ENCODE data around the gene MBD4.
"Not testable (repeated sequence)": the region's sequence is repeated elsewhere in the genome, so short reads cannot be mapped to it uniquely, and the experiment has no call there.

The MBD4 gene

DNA sequence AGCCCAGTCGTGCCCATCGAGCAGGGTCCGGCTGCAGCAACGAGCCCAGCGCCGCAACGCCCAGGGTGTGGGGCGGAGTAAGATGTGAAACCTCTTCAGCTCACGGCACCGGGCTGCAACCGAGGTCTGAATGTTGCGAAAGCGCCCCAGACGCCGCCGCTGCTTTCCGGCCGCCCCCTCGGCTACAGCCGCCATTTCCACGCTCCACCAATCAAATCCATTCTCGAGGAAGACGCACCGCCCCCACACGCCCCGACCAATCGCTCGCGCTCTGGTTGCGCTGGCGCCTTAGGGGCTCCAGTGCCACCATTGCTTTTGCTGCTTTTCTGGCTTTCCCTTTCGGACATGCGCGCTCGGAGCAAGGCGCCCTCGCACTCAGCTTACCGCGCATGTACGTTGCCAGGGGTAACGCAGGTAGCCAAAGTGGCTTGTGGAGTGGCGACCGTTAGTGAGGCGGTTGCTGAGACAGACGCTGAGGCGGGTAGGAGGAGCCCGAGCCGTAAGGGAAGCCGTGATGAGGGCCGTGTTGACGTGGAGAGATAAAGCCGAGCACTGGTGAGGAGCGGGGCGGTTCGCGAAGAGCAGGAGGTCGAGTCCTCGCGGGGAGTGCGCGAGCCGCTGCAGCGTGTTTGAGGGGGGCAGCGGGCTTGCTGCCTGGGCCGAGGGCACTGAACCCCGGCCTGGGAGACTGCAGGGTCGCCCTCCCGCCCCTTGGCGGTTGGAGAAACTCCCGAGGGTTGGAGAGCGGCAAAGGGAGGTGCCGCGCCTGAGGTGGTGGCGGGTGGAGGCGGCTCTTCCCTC is at the start of gene MBD4, which contains the start of gene IFT122:
Gene MBD4, minus strand, starts transcription at position 132 of the 801 bp plus-strand sequence. Its CDS starts 115 bp downstream, at position 17.
Gene IFT122, plus strand, starts transcription at position 408 of the 801 bp plus-strand sequence. Its CDS starts 107 bp downstream, at position 515.
- DNase-seq (ENCODE audit: low read depth in 2 of 2), result peak; percentile 98 to 99

DNA sequence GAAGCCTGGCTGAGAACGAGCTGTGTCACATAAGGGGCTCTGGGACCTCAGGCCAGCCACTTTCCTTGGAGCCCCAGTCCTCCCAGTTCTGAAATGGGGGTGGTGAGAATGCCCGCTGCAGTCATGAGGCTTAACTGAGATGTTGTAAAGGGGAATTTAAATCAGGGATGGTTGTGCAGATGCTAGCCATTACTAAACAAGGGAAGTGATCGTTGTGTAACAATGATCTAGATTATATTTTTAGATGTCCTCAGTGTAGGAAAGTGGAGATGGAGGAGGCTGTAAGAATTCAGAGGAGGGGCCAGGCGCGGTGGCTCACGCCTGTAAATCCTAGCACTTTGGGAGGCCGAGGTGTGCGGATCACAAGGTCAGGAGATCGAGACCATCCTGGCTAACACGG is 49.5 kb upstream of the MBD4 start:
- DNase-seq (ENCODE audit: low read depth in 2 of 2), result not testable (repeated sequence)

DNA sequence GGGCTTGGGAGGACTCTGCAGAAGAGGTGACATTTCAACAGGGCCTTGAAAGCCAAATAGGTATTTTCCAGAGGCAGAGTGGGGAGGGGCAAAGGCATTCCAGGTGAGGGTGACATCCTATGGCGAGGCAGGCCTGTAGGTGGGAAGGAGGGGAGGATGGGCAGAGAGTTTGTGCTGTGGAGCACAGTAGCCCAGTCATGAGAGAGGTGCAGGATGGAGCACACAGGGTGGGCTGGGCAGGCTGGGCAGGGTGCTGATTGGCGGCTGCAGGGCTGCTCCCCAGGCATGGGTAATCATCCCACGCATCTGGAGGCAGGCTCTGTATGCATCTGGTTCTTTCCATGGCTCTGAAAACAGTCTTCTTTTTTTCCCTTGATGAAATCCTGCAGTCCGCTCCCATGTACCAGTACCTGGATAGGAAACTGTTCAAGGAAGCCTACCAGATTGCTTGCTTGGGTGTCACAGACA is 48.2 kb upstream of the MBD4 start:
- DNase-seq (ENCODE audit: low read depth in 2 of 2), result not testable (repeated sequence)

DNA sequence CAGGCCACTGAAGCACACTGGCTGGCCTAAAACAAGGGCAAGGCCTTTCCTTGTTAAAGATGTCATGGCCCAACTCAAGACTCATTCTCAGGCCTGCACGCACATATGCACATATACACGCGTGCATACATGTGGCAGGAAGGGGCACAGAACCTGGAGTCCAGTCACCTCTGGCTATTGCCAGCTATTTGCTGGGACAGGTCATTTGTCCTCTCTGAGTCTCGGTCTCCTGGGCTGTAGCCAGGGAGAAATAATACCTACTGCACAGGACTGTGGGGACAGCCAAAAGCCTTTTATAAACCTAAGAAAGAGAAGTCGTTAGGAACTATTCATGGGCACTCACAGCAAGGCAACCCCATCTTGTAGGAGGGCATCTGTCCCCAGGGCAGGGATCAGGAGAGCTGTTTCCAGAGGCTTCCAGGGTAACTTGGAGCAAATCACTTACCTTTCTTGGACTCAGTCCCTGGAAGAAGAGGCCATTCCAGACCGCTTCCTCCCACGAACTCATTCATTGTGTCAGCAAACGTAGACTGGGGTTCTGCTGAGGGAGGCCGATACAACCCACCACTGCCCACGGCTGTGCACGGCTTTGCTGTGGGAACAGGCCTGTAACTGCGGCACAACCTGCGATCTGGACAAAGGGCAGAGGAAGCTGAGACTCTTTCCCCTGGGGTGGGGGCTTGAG is 47.6 kb upstream of the MBD4 start:
- DNase-seq (ENCODE audit: low read depth in 2 of 2), result no peak

DNA sequence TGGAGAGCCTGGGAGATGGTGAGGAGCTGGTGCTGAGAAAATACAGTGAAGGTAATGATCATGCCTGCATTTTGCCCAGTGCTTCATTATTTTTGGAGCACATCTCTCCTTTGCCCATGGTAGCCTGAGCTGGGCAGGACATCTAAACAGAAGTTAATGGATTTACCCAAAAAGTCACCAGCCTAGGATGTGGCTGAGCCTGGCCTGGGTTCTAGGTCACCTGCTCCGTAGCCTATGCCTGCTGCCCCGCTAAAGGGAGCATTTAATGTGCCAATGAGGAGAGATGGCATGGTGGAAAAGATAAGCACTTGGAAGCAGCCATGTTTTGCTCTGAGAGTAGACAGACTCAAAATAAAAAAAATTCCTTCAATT is 46.9 kb upstream of the MBD4 start:
- DNase-seq (ENCODE audit: low read depth in 2 of 2), result no peak

DNA sequence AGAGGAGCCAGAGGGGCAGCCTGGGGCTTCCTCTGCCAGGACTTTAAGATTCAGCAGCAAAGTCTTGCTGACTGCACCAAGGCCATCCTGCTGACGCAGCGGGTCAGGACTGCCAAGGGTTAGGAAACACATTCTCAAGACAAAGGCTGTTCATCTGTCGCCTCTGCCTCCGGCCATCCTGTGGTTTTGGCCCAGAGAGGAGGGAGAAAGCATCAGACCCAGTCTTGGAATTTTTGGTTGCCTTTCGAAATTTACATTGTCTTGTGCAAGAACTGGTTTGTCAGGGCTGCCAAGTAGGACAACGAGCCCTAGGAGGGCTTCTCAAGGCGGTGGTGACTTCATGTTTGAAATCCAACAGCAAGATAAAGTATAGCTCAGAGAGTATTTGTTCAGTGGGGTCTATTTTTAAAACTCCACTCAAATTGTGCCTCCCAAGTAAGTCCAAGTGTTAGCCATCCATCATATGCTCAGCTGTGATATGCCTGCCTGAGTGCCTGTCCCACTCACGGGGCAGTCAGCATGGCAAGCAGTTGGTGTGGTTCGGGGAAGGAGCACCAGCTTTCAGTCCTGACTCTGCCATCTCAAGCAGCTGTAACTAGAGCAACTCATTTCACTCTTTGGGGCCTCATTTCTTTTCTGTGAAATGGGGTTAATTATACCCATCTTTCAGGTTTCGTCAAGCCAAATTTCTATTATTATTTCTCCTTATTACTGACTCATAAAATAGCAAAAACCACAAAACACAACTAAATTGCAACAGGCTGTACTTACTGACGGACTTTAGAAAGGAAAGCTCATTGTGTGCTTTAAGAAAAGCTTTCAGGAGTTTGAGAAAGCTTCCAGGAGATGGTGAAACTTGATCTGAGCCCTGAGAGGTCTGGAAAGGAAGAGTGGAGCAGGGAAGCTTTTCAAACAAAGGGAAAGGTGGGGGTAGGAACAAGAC is 46.2 kb upstream of the MBD4 start:
- DNase-seq (ENCODE audit: low read depth in 2 of 2), result peak; percentile 61 to 65

DNA sequence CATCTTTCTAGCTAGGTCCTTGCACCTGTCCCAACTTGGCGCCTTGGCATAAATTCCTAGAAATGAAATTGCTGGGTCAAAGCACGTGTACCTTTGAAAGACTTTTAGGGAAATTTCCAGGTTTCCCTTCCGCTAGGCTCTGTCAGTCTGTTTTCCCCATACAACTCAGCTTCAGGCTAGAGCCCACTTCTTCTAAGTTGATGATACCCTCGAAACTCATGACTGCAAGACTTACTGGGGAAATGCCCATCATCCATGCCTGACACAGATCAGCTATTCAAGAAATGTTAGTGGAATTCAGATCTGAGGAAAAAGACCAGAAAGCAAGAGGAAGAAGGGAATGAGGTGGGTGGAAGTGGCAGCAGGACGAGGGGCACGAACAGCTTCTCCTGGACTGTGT is 45.4 kb upstream of the MBD4 start:
- not testable (repeated sequence) for DNase-seq (ENCODE audit: low read depth in 2 of 2)

DNA sequence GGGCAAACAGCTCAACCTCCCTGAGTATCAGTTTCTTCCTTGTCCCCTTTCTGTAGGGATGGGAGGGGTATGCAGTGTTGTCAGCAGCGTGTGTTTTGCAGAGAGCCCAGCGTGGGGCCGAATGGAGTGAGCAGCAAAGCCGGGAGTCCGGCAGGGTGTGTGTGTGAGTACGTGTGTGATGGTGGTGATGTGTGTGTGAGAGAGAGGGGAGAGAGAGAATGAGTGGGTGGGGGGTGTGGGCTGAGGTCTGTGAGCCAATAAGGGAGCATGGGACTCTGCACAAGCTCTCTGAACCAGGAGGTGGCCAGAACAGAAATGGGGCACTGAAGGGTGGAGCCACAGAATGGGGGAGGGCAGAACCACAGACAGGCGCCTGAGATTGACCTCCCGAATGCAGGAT is 44.1 kb upstream of the MBD4 start:
- DNase-seq (ENCODE audit: low read depth in 2 of 2), result no peak

DNA sequence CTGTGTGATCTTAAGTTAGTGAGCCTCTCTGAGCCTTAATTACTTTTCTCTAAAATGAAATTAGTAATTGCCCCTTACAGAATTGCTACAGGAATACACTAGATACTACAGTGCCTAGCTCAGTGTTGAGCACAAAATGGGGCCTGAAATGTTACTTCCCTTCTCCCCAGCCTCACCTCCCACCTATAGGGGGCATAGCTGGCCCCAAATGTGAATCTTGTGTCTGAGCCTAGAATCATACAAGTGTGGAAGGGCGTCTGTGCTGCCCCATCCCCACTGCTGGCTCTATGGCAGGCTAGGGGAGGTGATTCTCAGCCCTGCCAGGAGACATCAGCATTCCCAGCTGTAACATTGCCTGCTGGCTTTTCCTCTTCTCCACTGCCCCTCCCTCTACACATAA is 43.0 kb upstream of the MBD4 start:
- no peak for DNase-seq (ENCODE audit: low read depth in 2 of 2)

DNA sequence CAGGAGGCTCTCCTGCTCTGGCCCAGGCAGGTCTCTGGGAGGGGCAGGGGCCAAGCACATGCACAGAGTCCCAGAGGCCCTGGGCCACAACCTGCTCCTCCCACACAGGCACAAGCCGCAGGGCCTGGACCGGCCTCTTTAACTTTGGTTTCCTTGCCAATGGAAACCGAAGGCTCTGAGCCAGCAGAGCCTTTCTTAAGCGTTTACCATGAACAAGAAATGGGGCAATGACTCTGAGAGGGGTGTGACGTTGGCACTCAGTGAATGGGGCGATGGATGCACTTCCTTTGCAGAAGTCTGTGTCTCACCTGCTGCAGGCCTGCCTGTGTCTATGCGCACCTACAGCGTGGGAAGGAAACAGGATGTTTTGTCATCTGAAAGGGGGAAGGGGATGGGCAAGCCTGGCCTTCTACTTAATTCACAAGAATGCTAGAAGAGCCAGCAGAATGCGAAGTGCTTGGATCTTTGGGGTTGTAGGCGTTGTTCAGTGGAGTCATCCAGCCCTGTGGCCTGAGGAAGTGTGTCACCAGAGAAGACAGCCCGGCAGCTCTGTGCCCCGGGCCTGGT is 42.1 kb upstream of the MBD4 start:
- no peak for DNase-seq (ENCODE audit: low read depth in 2 of 2)

DNA sequence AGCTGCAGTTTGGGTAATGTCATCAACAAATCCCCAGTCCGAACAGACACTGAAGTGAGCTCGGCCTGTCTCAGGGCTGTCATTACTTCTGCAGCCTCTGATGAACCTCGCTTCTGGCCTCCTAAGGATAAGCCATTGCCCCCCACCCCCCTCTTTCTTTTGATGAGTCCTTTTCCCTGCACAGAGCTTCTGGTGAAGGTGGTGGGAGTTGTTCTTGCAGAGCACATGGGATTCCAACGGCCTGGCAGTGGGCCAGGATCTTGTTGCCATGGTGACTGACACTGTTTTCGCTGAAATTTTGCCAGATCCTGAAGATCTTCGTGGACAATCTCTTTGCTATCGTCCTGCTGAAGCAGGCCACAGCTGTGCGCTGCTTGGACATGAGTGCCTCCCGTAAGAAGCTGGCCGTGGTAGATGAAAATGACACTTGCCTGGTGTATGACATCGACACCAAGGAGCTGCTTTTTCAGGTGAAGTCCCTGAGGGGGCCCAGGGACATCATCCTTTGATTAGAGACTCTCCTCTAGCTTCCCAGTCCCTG is 41.5 kb upstream of the MBD4 start:
- DNase-seq (ENCODE audit: low read depth in 2 of 2), result not testable (repeated sequence)

DNA sequence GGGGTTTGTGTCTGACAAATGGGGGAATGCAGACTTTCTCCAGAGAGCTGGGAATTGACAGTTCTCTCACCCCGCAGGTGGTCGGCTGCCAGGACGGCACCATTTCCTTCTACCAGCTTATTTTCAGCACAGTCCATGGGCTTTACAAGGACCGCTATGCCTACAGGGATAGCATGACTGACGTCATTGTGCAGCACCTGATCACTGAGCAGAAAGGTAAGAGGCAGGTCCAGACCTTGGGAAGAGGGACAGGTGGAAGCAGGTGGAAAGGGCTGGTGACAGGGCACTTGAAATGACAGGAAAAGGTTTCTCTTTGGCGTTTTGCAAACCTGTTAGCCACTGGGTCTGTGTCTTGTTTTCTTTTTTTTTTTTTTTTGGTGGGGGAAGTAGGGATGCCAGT is 36.8 kb upstream of the MBD4 start:
- DNase-seq (ENCODE audit: low read depth in 2 of 2), result no peak

DNA sequence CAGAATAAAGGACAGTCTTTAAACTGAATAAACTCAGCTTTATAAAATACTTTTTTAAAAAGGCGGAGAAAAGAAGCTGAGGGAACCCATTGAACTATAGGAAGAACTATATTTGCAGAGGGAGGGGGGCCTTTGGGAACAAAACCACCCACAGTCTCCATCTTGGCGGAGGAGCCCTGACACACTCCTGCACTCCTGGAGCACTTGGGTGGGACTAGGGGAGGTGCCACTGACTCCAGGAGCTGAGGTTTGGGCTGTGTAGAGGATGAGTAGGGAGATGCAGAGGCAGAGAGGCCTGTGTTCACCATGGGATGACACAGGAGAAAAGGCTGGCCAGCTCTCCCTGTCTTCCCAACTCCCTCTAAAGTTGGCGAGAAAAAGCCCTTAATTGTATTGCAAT is 36.1 kb upstream of the MBD4 start:
- no peak for DNase-seq (ENCODE audit: low read depth in 2 of 2)

DNA sequence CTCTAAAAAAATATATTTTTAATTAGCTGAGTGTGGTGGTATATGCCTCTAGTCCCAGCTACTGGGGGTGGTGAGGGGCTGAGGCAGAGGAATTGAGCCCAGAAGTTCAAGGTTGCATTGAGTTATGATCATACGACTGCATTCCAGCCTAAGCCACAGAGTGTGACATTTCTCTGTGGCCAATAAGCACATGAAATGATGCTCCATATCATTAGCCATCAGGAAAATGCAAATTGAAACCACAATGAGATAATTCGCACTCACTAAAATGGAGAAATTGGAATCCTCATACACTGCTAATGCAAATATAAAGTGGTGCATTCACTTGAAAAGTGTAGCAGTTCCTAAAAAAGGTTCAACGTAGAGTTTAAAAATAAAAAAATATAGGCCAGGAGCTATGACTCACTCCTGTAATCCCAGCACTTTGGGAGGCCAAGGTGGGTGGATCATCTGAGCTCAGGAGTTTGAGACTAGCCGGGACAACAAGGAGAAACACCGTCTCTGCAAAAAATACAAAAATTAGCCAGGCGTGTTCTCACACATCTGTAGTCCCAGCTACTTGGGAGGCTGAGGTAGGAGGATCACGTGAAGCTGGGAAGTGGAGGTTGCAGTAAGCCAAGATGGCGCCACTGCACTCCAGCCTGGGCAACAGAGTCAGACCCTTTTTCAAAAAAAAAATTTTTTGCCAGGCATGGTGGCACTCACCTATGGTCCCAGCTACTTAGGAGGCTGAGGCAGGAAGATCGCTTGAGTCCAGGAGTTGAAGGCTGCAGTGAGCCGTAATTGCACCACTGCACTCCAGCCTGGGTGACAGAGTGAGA is 35.4 kb upstream of the MBD4 start:
- DNase-seq (ENCODE audit: low read depth in 2 of 2), result no peak

DNA sequence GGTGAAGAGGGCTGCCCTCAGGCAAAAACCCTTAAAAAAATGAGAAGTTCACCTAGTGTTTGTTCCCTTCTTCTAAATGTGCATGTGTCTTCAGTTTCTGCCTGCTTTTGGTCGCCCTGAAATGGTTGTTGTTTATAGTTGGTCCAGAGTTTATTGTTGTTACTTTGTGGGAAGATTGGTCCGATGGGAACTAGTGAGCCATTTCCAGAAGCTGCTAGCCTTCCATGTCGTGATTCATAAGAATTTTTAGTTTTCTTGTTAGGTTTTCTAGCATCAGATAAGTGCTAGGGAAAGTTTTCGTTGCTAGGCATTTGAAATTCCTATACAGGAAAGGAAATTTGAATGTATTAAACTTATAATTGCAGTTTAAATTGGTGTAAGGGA is 34.0 kb upstream of the MBD4 start:
- DNase-seq (ENCODE audit: low read depth in 2 of 2), result no peak

DNA sequence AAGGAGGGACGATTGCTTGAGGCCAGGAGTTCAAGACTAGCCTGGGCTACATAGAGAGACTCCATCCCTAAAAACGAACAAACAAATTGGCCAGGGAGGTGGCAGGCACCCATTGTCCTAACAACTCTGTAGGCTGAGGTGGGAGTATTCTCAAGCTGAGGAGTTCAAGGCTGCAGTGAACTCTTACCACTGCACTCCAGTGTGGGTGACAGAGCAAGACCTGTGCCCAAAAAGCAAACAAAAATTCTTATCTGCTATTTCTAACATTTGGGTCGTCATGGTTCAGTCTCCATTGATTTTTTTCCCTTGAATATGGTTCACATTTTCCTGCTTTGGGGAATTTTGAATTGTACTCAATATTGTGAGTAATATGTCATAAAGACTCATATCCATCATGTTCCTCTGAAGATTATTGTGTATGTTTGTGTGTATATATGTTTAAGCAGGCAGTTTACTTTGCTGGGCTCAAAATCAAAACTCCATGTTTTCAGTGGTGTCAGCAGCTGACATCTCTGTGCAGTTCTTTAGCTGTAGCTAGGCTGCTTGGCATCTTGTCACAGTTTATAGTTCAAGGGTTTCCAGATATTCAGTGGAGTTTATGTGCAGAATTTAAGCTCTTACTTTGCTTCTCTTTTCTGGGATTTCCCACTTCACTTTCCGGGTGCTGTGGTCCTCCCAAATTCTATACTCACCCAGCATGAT is 33.5 kb upstream of the MBD4 start:
- DNase-seq (ENCODE audit: low read depth in 2 of 2), result no peak

DNA sequence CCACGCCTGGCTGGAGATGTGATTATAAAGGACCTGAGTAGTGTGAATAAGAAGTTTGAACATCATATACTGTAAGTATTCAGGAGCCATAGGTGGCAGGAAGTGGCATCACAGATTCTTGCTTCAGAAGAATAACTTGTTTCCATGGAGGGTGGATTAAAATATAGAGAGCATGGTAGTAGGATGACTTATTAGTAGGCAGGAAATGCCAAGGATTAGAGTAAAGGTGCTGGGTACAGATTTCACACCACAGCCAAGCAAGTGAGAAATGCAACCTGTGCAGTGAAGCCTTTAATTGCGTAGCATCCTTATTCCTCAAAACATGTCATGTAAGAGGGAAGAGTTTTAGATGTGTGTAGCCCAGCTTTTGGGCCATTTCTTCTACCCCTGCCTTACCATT is 31.1 kb upstream of the MBD4 start:
- no peak for DNase-seq (ENCODE audit: low read depth in 2 of 2)

DNA sequence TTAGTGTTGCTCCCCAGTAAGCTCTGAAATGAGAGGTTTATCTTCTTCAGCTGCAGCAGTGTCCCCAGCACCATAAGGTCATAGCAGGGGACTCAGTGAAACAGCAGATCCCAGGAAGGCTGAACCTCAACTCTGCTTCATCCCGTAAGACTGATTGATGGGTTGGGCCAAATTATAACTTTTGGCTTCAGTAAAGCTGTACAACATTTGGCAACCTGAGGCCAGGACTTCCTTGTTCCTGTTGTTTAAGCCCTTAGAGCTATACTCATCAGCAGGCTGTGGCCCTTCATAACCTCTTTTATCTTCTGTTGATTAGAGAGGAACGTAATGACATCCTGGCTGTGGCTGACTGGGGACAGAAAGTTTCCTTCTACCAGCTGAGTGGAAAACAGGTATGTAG is 29.3 kb upstream of the MBD4 start:
- DNase-seq (ENCODE audit: low read depth in 2 of 2), result no peak

DNA sequence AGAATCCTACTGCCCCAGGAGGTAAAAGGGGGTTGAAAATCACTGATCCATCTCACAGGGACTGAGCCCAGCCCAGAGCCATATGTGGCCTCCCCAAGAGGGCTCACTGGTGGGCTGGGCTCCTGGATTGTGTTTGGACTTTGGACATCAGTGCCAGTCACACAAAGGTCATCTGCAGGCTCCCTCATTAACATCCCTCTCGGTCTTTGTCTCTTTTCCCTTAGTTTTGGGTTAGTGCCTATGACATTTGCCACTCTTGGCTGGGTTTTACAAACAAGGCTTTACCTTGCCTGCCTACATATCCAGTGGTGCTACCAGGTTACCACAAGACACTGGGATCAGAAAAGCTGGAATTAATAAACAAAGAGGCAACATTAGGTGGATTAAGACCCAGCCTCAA is 28.2 kb upstream of the MBD4 start:
- DNase-seq (ENCODE audit: low read depth in 2 of 2), result no peak

DNA sequence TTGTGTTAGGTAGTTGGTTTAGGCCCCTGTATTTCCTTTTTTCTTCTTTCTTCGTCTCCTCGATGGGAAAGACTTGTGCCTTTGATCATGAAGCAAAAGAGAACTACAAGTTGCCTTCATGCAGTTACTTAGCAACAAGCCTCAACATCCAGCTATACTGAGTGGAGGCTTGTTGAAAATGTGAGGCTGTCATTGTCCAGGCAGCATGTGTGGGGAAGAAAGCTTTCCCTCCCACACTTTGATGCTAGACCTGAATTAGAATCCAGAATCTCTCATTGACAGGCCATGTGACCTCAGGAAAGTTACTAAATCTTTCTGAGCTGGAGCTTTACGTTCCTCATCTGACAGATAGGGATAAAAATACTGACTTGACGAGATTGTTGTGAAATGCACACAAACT is 24.0 kb upstream of the MBD4 start:
- no peak for DNase-seq (ENCODE audit: low read depth in 2 of 2)
